GM12801 (cell line): Measurements from ENCODE around the gene EVI5L.

Experiments used
- TF ChIP-seq, protein P1 (sequence below): IDR thresholded peaks from one replicate; pipeline ENCODE4 v1.5.1; 2011; ENCODE audit warnings: control low read depth; ENCODE audit not compliant: insufficient read length; ENCODE audit errors: extremely low read depth

Gene EVI5L

DNA sequence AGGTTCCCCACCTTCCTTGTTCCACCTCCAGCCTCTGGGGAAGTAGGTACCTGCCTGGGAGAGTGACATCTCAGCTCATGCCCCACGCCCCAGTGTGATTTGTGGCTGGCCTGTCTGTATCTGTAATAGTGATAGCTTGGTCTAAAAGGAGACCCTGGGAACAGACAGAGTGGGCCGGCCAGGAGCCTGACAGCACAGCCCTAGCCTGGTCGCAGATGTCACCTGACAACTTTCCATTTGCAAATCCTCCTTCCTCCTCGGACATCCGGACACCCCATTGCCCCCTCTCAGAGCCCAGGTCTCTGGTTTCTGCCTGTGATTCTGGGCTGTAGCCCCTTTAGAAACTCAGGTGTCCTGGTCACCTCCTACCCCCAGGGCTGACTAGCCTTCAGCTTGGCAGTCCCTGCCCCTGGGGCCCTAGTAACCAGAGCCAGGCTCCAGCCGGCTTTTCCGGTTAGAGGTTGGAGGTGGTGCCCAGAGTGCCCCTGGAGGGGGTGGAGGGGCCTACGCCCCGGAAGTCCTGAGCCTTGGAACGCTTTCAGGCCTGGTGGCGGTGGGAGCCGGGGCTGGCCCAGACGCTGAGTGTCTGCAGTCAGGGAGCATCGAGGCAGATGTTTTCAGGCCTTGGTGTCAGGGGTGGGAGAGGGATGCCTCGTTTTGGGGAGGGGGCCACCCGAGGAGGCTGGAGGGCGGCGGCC, 64.7 kb downstream of the EVI5L start:
- TF ChIP-seq, protein P1, sequence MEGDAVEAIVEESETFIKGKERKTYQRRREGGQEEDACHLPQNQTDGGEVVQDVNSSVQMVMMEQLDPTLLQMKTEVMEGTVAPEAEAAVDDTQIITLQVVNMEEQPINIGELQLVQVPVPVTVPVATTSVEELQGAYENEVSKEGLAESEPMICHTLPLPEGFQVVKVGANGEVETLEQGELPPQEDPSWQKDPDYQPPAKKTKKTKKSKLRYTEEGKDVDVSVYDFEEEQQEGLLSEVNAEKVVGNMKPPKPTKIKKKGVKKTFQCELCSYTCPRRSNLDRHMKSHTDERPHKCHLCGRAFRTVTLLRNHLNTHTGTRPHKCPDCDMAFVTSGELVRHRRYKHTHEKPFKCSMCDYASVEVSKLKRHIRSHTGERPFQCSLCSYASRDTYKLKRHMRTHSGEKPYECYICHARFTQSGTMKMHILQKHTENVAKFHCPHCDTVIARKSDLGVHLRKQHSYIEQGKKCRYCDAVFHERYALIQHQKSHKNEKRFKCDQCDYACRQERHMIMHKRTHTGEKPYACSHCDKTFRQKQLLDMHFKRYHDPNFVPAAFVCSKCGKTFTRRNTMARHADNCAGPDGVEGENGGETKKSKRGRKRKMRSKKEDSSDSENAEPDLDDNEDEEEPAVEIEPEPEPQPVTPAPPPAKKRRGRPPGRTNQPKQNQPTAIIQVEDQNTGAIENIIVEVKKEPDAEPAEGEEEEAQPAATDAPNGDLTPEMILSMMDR, result no peak

DNA sequence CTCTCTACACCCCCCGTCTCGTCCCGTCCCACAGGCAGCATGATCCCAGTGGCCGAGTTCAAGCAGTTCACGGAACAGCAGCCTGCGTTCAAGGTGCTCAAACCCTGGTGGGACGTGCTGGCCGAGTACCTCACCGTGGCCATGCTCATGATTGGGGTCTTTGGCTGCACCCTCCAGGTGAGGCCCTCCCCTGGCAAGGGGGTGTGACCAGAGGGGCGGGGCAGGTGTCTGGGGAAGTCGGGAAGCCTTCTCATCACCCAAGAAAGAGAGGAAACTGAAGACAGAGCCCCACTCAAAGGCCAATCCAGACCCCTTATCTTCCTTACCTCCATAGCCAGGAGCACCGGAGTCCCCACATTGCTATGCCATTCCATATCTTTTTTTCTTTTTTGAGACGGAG, 65.5 kb downstream of the EVI5L start:
- TF ChIP-seq, protein P1, result no peak

- TF ChIP-seq, protein P1, result no peak
Observed at GRCh38 chr19:7897292-7897691, 67.3 kb downstream of the EVI5L start.

DNA sequence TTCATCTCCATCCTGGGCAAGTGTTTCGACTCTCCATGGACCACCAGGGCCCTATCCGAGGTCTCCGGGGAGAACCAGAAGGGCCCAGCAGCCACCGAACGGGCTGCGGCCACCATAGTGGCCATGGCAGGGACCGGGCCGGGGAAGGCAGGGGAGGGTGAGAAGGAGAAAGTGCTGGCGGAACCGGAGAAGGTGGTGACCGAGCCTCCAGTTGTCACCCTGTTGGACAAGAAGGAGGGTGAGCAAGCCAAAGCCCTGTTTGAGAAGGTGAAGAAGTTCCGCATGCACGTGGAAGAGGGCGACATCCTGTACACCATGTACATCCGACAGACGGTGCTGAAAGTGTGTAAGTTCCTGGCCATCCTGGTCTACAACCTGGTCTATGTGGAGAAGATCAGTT, 68.9 kb downstream of the EVI5L start:
- TF ChIP-seq, protein P1, result no peak

GRCh38 chr19:7899751-7900378, 69.8 kb downstream of the EVI5L start:
- TF ChIP-seq, protein P1, result no peak

DNA sequence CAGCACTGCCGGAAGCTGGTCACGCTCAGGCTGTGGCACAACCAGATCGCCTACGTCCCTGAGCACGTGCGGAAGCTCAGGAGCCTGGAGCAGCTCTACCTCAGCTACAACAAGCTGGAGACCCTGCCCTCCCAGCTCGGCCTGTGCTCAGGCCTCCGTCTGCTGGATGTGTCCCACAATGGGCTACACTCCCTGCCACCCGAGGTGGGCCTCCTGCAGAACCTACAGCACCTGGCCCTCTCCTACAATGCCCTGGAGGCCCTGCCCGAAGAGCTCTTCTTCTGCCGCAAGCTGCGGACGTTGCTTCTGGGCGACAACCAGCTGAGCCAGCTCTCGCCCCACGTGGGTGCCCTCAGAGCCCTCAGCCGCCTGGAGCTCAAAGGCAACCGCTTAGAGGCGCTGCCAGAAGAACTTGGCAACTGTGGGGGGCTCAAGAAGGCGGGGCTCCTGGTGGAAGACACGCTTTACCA, 70.4 kb downstream of the EVI5L start:
- TF ChIP-seq, protein P1, result no peak

GRCh38 chr19:7900931-7901330, 70.9 kb downstream of the EVI5L start:
- TF ChIP-seq, protein P1, result no peak
